ENCODE results near the gene C1QBP.

Gene C1QBP

DNA sequence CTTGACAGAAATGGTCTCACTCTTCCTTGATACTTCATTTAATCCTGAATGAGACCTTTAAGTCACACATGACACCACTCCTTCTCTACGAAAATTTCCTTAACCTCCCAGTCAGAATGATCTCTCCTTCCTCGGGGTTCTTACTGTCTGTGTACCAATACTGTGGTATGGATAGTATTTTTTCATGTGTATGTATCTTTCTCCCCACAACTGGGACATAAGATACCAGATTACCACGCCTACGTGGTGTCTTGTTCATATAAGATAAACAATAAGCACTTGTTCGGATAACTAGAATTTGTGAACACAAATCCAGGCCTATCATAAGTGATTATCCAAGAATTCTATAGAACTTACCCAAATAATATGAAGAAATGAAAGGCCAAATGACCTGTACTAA, 30.8 kb downstream of the C1QBP start:
- no peak for DNase-seq (ENCODE audit: low read depth)
- TF ChIP-seq, protein P1, sequence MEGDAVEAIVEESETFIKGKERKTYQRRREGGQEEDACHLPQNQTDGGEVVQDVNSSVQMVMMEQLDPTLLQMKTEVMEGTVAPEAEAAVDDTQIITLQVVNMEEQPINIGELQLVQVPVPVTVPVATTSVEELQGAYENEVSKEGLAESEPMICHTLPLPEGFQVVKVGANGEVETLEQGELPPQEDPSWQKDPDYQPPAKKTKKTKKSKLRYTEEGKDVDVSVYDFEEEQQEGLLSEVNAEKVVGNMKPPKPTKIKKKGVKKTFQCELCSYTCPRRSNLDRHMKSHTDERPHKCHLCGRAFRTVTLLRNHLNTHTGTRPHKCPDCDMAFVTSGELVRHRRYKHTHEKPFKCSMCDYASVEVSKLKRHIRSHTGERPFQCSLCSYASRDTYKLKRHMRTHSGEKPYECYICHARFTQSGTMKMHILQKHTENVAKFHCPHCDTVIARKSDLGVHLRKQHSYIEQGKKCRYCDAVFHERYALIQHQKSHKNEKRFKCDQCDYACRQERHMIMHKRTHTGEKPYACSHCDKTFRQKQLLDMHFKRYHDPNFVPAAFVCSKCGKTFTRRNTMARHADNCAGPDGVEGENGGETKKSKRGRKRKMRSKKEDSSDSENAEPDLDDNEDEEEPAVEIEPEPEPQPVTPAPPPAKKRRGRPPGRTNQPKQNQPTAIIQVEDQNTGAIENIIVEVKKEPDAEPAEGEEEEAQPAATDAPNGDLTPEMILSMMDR (IDR thresholded peaks at IDR 0.05; ENCODE audit: insufficient read depth, low read depth, low read length, missing control alignments), result no peak
- H3K4me3 ChIP-seq (ENCODE audit: low read depth, low read length), result no peak overlapping the region

DNA sequence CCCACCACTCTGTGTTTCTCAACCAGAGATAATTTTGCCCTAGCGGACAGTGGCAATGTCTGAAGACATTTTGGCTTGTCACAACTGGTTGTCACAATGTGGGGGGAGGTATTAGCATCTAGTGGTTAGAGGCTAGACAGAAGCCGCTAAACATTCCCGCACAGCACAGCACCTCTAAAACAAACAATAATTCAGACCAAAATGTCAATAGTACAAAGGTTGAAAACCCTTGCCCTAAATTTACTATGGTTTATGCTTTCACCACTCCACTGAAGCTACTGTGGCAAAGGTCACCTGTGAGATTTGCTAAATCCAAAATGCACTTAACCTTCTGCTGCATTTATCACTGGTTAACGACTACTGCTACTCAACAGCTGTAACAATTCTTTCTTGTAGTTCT, 33.6 kb downstream of the C1QBP start:
- no peak for DNase-seq (ENCODE audit: low read depth)
- H3K4me3 ChIP-seq (ENCODE audit: low read depth, low read length), result no peak overlapping the region

DNA sequence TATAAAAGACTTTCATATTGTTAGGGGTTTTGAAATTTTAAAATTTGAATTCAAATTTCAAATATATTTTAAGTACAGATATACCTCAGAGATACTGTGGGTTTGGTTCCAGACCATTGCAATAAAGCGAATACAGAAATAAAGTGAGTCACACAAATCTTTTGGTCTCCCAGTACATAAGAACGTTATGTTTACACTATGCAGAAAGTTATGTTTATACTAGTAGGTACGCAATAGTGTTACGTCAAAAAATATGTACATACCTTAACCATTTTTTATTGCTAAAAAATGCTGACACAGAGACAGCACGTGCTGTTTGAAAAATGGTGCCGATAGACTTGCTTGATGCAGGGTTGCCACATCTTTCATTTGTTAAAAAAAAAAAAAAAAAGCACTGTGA, 39.2 kb downstream of the C1QBP start:
- DNase-seq (ENCODE audit: low read depth), result no peak
- no peak overlapping the region for H3K4me3 ChIP-seq (ENCODE audit: low read depth, low read length)
- TF ChIP-seq, protein P1 (IDR thresholded peaks at IDR 0.05; ENCODE audit: insufficient read depth, low read depth, low read length, missing control alignments), result no peak

More for the DNA sequence above, 33.6 kb downstream of the C1QBP start:
- TF ChIP-seq, protein P1 (IDR thresholded peaks at IDR 0.05; ENCODE audit: insufficient read depth, low read depth, low read length, missing control alignments), result no peak

DNA sequence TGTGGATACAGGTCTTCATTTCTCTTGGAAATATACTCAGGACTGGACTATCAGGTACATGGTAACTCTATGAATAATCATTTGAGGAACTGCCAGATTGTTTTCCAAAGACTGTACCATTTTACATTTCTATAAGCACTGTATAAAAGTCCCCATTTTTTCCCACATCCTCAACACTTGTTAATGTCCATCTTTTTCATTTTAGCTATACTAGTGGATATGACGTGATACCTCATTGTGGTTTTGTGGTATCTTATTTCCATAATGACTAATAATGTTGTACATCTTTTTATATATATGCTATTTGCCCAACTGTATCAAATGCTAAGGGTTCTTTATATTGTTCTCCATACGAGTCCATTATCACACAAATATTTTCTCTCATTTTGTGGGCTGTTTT, 42.3 kb downstream of the C1QBP start:
- no peak overlapping the region for H3K4me3 ChIP-seq (ENCODE audit: low read depth, low read length)
- DNase-seq (ENCODE audit: low read depth), result no peak
- TF ChIP-seq, protein P1 (IDR thresholded peaks at IDR 0.05; ENCODE audit: insufficient read depth, low read depth, low read length, missing control alignments), result no peak

DNA sequence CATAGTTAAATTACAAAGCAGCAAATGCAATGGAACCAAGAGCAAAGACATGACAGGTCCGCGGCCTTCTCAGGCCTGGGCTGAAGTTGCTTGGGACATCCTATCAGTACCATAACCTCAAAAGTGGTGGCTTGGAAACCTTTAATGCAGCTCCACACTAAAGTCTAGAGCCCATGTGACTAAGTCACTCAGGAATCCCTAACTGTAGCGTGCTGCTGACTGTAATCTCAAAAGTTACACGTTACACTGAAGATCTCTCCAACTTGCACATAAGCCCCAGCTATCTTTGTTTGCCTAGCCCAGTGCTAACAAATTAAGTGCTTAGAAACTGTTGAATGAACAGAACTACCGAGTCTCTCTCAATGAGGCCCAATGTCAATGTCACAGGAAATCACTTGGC, 47.3 kb downstream of the C1QBP start:
- TF ChIP-seq, protein P1 (IDR thresholded peaks at IDR 0.05; ENCODE audit: insufficient read depth, low read depth, low read length, missing control alignments), result no peak
- no peak for DNase-seq (ENCODE audit: low read depth)
- no peak overlapping the region for H3K4me3 ChIP-seq (ENCODE audit: low read depth, low read length)

Data from GM12865 (cell line).